Transverse colon (tissue), 4 donors: ENCODE measurements around the gene AEN.

Source experiments
- CTCF ChIP-seq, 5 experiments: fragments of 200-600 bp in 3 of 5; fragments of 450-650 bp in 2 of 5; sonication (generic) in 3 of 5; IDR thresholded peaks; 1 replicate in 2 of 5; 2 replicates in 3 of 5; pipeline ENCODE4 v1.5.1; 2016 to 2017; ENCODE audit warnings: antibody characterized with exemption in 5 of 5, inconsistent platforms in 3 of 5, mild to moderate bottlenecking in 2 of 5, moderate library complexity in 1 of 5
- EP300 ChIP-seq: sonication (generic); formaldehyde crosslinking; IDR thresholded peaks from one replicate; pipeline ENCODE4 v1.6.1; 2017; ENCODE audit warnings: antibody characterized with exemption, low read depth
- POLR2A ChIP-seq: fragments of 450-650 bp; IDR thresholded peaks from one replicate; pipeline ENCODE4 v1.6.1; 2016; ENCODE audit warnings: antibody characterized with exemption, mild to moderate bottlenecking, moderate library complexity
- POLR2AphosphoS5 ChIP-seq, 3 donors: sonication (generic); formaldehyde crosslinking; IDR thresholded peaks; one replicate each; pipeline ENCODE4 v1.6.1; 2016; ENCODE audit warnings: antibody characterized with exemption in 3 of 3

GRCh38 chr15:88620995-88621772 is at the start of gene AEN:
- TF ChIP-seq EP300: no peak
- TF ChIP-seq CTCF (IDR thresholded peaks at IDR 0.05): no peak
- peak; percentile 23 for TF ChIP-seq POLR2A
- peak; percentile 40 to 72 (median 54) for TF ChIP-seq POLR2AphosphoS5 (IDR thresholded peaks at IDR 0.05)
